Liver (tissue), 3 donors: Measurements from ENCODE around the gene PTCRA.

Experiments
- JUND ChIP-seq, 2 donors: IDR thresholded peaks; 2 replicates each; pipeline ENCODE4 v1.6.1; 2016; ENCODE audit warnings: antibody characterized with exemption in 2 of 2
- RAD21 ChIP-seq, 2 donors: IDR thresholded peaks; 2 replicates each; pipeline ENCODE4 v1.6.1; 2016; ENCODE audit warnings: antibody characterized with exemption in 2 of 2, mild to moderate bottlenecking in 2 of 2
- RXRA ChIP-seq, 2 donors: IDR thresholded peaks; 2 replicates each; pipeline ENCODE4 v1.6.1; 2017 to 2018; ENCODE audit warnings: antibody characterized with exemption in 2 of 2, mild to moderate bottlenecking in 1 of 2
- SP1 ChIP-seq: IDR thresholded peaks from 2 replicates; pipeline ENCODE4 v1.6.1; 2018; ENCODE audit warnings: antibody characterized with exemption, mild to moderate bottlenecking
- TAF1 ChIP-seq: conservative IDR thresholded peaks from 2 replicates; pipeline ENCODE4 v1.6.1; 2016; ENCODE audit warnings: antibody characterized with exemption, mild to moderate bottlenecking
- YY1 ChIP-seq: IDR thresholded peaks from 2 replicates; pipeline ENCODE4 v1.6.1; 2016; ENCODE audit warnings: antibody characterized with exemption, mild to moderate bottlenecking
- TF ChIP-seq, protein P1 (sequence below): fragments of 150-350 bp; IDR thresholded peaks from 2 replicates; pipeline ENCODE4 v1.5.1; 2017; ENCODE audit warnings: improper control_type of control experiment, low read depth, low read length; ENCODE audit not compliant: missing input control
- TF ChIP-seq, protein P2 (sequence below): IDR thresholded peaks from 2 replicates; pipeline ENCODE4 v1.6.1; 2016; ENCODE audit warnings: antibody characterized with exemption, mild to moderate bottlenecking
- TF ChIP-seq, protein P3 (sequence below): IDR thresholded peaks from 2 replicates; pipeline ENCODE4 v1.6.1; 2016; ENCODE audit warnings: antibody characterized with exemption
- TF ChIP-seq, protein P4 (sequence below): IDR thresholded peaks from 2 replicates; pipeline ENCODE4 v1.6.1; 2016; ENCODE audit warnings: antibody characterized with exemption
- donor health status: healthy.
- donor health status: healthy.

DNA sequence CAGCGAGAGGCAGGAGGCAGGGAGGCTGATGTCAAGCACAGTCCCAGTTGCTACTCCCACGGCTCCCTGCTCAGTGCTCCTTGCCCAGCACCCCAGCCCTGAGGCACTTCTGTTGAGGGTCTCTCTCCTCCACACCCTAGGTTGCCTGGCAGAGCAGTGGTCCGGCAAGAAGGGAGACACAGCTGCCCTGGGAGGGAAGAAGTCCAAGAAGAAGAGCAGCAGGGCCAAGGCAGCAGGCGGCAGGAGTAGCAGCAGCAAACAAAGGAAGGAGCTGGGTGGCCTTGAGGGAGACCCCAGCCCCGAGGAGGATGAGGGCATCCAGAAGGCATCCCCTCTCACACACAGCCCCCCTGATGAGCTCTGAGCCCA, 22.6 kb downstream of the PTCRA start:
- TF ChIP-seq, protein P1, sequence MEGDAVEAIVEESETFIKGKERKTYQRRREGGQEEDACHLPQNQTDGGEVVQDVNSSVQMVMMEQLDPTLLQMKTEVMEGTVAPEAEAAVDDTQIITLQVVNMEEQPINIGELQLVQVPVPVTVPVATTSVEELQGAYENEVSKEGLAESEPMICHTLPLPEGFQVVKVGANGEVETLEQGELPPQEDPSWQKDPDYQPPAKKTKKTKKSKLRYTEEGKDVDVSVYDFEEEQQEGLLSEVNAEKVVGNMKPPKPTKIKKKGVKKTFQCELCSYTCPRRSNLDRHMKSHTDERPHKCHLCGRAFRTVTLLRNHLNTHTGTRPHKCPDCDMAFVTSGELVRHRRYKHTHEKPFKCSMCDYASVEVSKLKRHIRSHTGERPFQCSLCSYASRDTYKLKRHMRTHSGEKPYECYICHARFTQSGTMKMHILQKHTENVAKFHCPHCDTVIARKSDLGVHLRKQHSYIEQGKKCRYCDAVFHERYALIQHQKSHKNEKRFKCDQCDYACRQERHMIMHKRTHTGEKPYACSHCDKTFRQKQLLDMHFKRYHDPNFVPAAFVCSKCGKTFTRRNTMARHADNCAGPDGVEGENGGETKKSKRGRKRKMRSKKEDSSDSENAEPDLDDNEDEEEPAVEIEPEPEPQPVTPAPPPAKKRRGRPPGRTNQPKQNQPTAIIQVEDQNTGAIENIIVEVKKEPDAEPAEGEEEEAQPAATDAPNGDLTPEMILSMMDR, result no peak
- TF ChIP-seq RXRA (IDR thresholded peaks at IDR 0.05) (no peak), JUND (IDR thresholded peaks at IDR 0.05) (no peak), SP1 (no peak), TAF1 (no peak), RAD21 (IDR thresholded peaks at IDR 0.05) (no peak), YY1 (no peak)
- TF ChIP-seq, protein P2, sequence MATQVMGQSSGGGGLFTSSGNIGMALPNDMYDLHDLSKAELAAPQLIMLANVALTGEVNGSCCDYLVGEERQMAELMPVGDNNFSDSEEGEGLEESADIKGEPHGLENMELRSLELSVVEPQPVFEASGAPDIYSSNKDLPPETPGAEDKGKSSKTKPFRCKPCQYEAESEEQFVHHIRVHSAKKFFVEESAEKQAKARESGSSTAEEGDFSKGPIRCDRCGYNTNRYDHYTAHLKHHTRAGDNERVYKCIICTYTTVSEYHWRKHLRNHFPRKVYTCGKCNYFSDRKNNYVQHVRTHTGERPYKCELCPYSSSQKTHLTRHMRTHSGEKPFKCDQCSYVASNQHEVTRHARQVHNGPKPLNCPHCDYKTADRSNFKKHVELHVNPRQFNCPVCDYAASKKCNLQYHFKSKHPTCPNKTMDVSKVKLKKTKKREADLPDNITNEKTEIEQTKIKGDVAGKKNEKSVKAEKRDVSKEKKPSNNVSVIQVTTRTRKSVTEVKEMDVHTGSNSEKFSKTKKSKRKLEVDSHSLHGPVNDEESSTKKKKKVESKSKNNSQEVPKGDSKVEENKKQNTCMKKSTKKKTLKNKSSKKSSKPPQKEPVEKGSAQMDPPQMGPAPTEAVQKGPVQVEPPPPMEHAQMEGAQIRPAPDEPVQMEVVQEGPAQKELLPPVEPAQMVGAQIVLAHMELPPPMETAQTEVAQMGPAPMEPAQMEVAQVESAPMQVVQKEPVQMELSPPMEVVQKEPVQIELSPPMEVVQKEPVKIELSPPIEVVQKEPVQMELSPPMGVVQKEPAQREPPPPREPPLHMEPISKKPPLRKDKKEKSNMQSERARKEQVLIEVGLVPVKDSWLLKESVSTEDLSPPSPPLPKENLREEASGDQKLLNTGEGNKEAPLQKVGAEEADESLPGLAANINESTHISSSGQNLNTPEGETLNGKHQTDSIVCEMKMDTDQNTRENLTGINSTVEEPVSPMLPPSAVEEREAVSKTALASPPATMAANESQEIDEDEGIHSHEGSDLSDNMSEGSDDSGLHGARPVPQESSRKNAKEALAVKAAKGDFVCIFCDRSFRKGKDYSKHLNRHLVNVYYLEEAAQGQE, result no peak
- TF ChIP-seq, protein P3, sequence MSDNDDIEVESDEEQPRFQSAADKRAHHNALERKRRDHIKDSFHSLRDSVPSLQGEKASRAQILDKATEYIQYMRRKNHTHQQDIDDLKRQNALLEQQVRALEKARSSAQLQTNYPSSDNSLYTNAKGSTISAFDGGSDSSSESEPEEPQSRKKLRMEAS, result no peak
- TF ChIP-seq, protein P4, sequence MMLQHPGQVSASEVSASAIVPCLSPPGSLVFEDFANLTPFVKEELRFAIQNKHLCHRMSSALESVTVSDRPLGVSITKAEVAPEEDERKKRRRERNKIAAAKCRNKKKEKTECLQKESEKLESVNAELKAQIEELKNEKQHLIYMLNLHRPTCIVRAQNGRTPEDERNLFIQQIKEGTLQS, result no peak
